Naive thymus-derived CD4-positive, alpha-beta T cell (primary cell): ENCODE data around the gene IL1RN. TPM values are rescaled to one million over a fixed set of nuclear protein-coding genes. Genes with fewer than 3 reads are reported as not detected.
A peak's percentile ranks its signal among the peaks of the same experiment; 100 is the strongest.

Experiments
- ATAC-seq: fragments of 150-1000 bp; cut with Tn5 transposase; 2 replicates; pipeline ENCODE4 v1.10.0; 2021; ENCODE audit warnings: mild to moderate bottlenecking, moderate library complexity
- CTCF ChIA-PET: fragments of 350-600 bp; sonication (Branson Sonifier 250); formaldehyde crosslinking; loops from one replicate; lab custom pipeline; 2021; ENCODE audit warnings: antibody characterized with exemption; lab: Charles Lee
- POLR2A ChIA-PET: fragments of 350-600 bp; sonication (Branson Sonifier 250); formaldehyde crosslinking; loops from one replicate; lab custom pipeline; 2021; ENCODE audit warnings: antibody characterized with exemption, inconsistent platforms; lab: Charles Lee
- DNase-seq, 9 donors: peaks; one replicate each; pipeline versions ENCODE4 v3.0.0 to v3.0.0-alpha.2; 2020 to 2022; ENCODE audit warnings: mixed read lengths in 1 of 9
- H3K27ac ChIP-seq: one replicate; pipeline ENCODE4 v1.7.0; 2013; ENCODE audit warnings: mild to moderate bottlenecking, low read depth, low read length, moderate library complexity
- H3K27me3 ChIP-seq, 2 donors: one replicate each; pipeline ENCODE4 v1.7.0; 2013; ENCODE audit warnings: low read length in 2 of 2, mild to moderate bottlenecking in 2 of 2, moderate library complexity in 2 of 2; ENCODE audit not compliant: control insufficient read depth in 2 of 2, insufficient read depth in 2 of 2
- H3K36me3 ChIP-seq, 3 experiments: 1 replicate in 2 of 3; 2 replicates in 1 of 3; pipeline ENCODE4 v1.7.0; 2013; ENCODE audit warnings: low read length in 3 of 3, mild to moderate bottlenecking in 3 of 3, moderate library complexity in 1 of 3; ENCODE audit not compliant: insufficient read depth in 3 of 3, control insufficient read depth in 2 of 3
- H3K4me1 ChIP-seq, 2 donors: one replicate each; pipeline ENCODE4 v1.7.0; 2013; ENCODE audit warnings: low read length in 2 of 2, mild to moderate bottlenecking in 2 of 2, moderate library complexity in 1 of 2; ENCODE audit not compliant: control insufficient read depth in 2 of 2, insufficient read depth in 2 of 2
- H3K4me3 ChIP-seq: 2 replicates; pipeline ENCODE4 v1.7.0; 2013; ENCODE audit warnings: mild to moderate bottlenecking, low read length
- H3K9me3 ChIP-seq, 3 experiments: 1 replicate in 2 of 3; 2 replicates in 1 of 3; pipeline ENCODE4 v1.7.0; 2013; ENCODE audit warnings: low read length in 3 of 3; ENCODE audit not compliant: control insufficient read depth in 2 of 3
- H3K27ac Mint-ChIP-seq, 9 donors: one replicate each; pipeline ENCODE4 v1.8.0; 2020 to 2022; ENCODE audit warnings: mixed read lengths in 9 of 9, mild to moderate bottlenecking in 8 of 9, moderate library complexity in 5 of 9, inconsistent platforms in 2 of 9
- H3K27me3 Mint-ChIP-seq, 5 donors: one replicate each; pipeline ENCODE4 v1.8.0; 2021 to 2022; ENCODE audit warnings: mixed read lengths in 5 of 5, mild to moderate bottlenecking in 1 of 5
- H3K36me3 Mint-ChIP-seq, 5 donors: one replicate each; pipeline ENCODE4 v1.8.0; 2020 to 2022; ENCODE audit warnings: mixed read lengths in 5 of 5, mild to moderate bottlenecking in 3 of 5, inconsistent platforms in 1 of 5
- H3K4me1 Mint-ChIP-seq, 7 donors: one replicate each; pipeline ENCODE4 v1.8.0; 2020 to 2022; ENCODE audit warnings: mixed read lengths in 7 of 7, mild to moderate bottlenecking in 3 of 7, inconsistent platforms in 1 of 7
- H3K4me3 Mint-ChIP-seq, 10 donors: one replicate each; pipeline ENCODE4 v1.8.0; 2020 to 2022; ENCODE audit warnings: mild to moderate bottlenecking in 10 of 10, mixed read lengths in 10 of 10, moderate library complexity in 6 of 10, inconsistent platforms in 2 of 10
- H3K9me3 Mint-ChIP-seq, 11 donors: one replicate each; pipeline ENCODE4 v1.8.0; 2020 to 2022; ENCODE audit warnings: mixed read lengths in 11 of 11, mild to moderate bottlenecking in 4 of 11, inconsistent platforms in 1 of 11, moderate library complexity in 1 of 11
- intact Hi-C, 2 donors: fragments of 100-400 bp; cut with micrococcal nuclease; formaldehyde crosslinking; loops; one replicate each; pipeline ENCODE4 v1.15.1; 2023
- polyA plus RNA-seq, 2 donors: library from polyadenylated mRNA; unstranded; fragments of 300-500 nt; fragmentation: Illumina TruSeq; gene quantifications; one replicate each; pipeline ENCODE4 v1.2.3, GENCODE V29; 2021
- total RNA-seq, 6 experiments: library from RNA in 5 of 6; stranded (reverse) in 5 of 6; gene quantifications; 1 replicate in 5 of 6; 2 replicates in 1 of 6; pipeline ENCODE4 v1.2.3 and lab custom pipeline; 2021 to 2026

IL1RN gene
- total and polyA plus RNA-seq, 7 experiments from 2014 or later = 1.7 to 14.3 (median 2.3) TPM; not detected in 2

DNA sequence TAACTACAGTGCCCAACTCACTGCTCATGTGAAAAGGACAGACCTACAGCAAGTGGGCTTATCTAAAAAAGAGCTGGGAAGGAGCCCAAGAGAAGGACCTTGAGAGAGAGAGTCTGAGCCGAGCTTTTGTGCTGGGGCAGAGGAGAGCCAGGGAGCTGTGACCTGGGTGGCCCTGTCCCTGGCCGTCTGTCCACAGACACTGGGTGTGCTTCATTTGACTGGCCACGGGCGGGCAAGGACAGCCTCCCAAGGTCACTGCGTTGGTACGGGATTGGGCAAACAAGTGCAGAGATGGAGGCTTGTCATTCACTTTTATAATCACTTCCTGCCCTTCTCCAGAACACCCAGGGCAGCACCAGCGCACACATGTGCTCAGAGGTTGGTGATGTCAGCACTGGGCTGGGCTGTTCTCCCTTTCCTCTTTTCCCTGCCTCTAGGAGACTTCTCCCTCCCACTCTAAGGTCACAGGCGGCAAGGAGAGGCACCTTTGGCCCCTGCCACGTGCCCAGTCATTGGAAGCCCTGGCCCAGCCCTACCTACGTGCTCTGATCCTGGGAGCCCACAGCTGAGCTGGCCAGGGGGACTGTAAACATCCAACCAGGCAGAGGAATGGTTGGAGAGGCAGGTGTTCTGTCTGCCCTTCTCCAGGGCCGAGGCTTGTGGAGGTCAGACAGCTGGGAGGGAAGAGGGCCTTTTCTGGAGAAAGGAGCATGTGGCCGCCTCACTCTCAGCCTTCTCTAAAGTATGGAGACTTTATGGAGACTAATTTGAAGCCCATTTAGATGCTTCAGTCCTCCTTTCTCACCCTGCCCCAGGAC is 39.9 kb downstream of the IL1RN start:
- peak overlapping the region; percentile 87 for H3K27ac ChIP-seq
- H3K9me3 ChIP-seq = no peaks in the 10 kb centered on the region
- H3K27me3 Mint-ChIP-seq = no peaks in the 10 kb centered on the region
- ChIA-PET CTCF (interaction anchor here (0.7 to 2.4 kb wide), 6 partner anchors 9 to 87 kb away, joined by 3 to 19 read pairs (median 6); no protein-coding TSS in a partner anchor), POLR2A (interaction anchor here (0.7 to 12.9 kb wide), 7 partner anchors 8 to 37 kb away, joined by 3 to 172 read pairs (median 4); partner anchors contain the start of gene PSD4)
- DNase-seq (peak in 6 of 9 donors; percentile 38 to 45 (median 41)), ATAC-seq (peak; percentile 72)
- peaks cover 0 to 17% (median 4%) of the 10 kb centered on the region in 5 donors for H3K36me3 Mint-ChIP-seq
- H3K4me3 ChIP-seq = peak overlapping the region; percentile 34
- peaks cover 0 to 4% (median 0%) of the 10 kb centered on the region in 11 donors for H3K9me3 Mint-ChIP-seq
- H3K4me1 Mint-ChIP-seq = peaks cover 61 to 88% (median 80%) of the 10 kb centered on the region in 7 donors
- H3K4me3 Mint-ChIP-seq = peak overlapping the region; percentile 57 to 87 (median 78)
- intact Hi-C loops = loop anchor here (1.0 kb wide), 2 partner anchors 8 to 9 kb away; no protein-coding TSS in a partner anchor
- H3K27ac Mint-ChIP-seq = peak overlapping the region; percentile 88 to 100 (median 97)
- no peaks in the 10 kb centered on the region for H3K27me3 ChIP-seq
- H3K4me1 ChIP-seq = peaks cover 40 to 74% of the 10 kb centered on the region in 2 donors
- no peaks in the 10 kb centered on the region for H3K36me3 ChIP-seq

DNA sequence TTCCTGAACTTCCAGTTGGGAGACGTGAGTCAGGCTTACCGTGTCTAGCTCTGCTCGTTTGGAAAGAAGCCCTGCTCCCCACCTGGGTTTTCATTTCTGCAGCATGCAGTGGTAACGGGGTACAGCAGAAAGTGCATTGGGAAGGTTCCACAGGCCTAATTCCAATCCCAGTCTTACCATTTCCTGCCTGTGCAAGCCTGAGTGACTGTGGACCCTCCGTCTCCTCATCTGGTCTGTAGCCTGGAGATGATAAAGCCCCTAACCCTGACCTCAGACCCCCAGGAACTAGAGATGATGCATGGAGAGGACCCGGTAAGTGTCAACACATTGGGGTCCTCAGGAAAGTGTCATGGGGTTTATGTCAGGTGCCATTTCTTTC is 40.6 kb downstream of the IL1RN start:
- Mint-ChIP-seq H3K4me3 (peak overlapping the region; percentile 57 to 87 (median 78)), H3K4me1 (peaks cover 61 to 88% (median 80%) of the 10 kb centered on the region in 7 donors), H3K27me3 (no peaks in the 10 kb centered on the region), H3K27ac (peak overlapping the region; percentile 88 to 100 (median 97)), H3K36me3 (peaks cover 0 to 17% (median 4%) of the 10 kb centered on the region in 5 donors), H3K9me3 (peaks cover 0 to 4% (median 0%) of the 10 kb centered on the region in 11 donors)
- no peak for ATAC-seq
- Histone ChIP-seq H3K4me1 (peaks cover 47 to 74% of the 10 kb centered on the region in 2 donors), H3K27ac (peak overlapping the region; percentile 87), H3K27me3 (no peaks in the 10 kb centered on the region), H3K9me3 (no peaks in the 10 kb centered on the region), H3K36me3 (no peaks in the 10 kb centered on the region), H3K4me3 (peak overlapping the region; percentile 53)
- intact Hi-C loops = loop anchor here (1.0 to 2.0 kb wide), 3 partner anchors 7 to 171 kb away; no protein-coding TSS in a partner anchor
- DNase-seq = no peak
- CTCF ChIA-PET = interaction anchor here (0.6 to 2.4 kb wide), 8 partner anchors 9 to 73 kb away, joined by 3 to 19 read pairs (median 6); no protein-coding TSS in a partner anchor
- POLR2A ChIA-PET = interaction anchor here (0.6 to 12.9 kb wide), 6 partner anchors 11 to 31 kb away, joined by 3 to 172 read pairs (median 4); no protein-coding TSS in a partner anchor

DNA sequence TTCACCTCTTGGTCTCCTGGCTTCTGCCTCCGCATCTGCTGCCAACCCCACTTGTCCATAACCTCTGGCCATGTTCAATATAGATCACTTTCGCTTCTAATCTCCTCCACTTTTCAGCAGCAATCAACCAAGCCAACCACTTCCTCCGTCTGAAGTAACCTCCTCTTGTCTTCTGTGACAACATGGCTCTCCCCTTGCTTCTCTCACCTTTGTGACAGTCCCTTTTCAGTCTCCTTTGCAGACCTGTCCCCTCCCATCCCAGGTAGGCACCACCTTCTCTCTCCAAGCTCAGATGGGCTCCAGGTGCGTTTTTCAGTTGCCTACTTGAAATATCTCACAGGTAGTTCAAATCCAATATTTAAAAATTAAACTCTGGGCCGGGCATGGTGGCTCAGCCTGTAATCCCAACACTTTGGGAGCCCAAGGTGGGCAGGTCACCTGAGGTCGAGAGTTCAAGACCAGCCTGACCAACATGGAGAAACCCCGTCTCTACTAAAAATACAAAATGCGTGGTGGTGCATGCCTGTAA is 41.7 kb downstream of the IL1RN start:
- Histone ChIP-seq H3K9me3 (no peaks in the 10 kb centered on the region), H3K27ac (peak overlapping the region; percentile 87), H3K27me3 (no peaks in the 10 kb centered on the region), H3K36me3 (no peaks in the 10 kb centered on the region), H3K4me1 (peaks cover 54 to 79% of the 10 kb centered on the region in 2 donors), H3K4me3 (peak overlapping the region; percentile 53)
- DNase-seq (peak in 7 of 9 donors; percentile 49 to 68 (median 62)), ATAC-seq (peak; percentile 58)
- H3K27ac Mint-ChIP-seq = peak overlapping the region; percentile 88 to 100 (median 97)
- peaks cover 0 to 4% (median 0%) of the 10 kb centered on the region in 11 donors for H3K9me3 Mint-ChIP-seq
- H3K27me3 Mint-ChIP-seq = peaks cover 0 to 2% (median 0%) of the 10 kb centered on the region in 5 donors
- peak overlapping the region; percentile 57 to 87 (median 78) for H3K4me3 Mint-ChIP-seq
- intact Hi-C loops = loop anchor here in 1 of 2 donors (1.0 to 2.0 kb wide), 2 partner anchors 11 to 172 kb away; no protein-coding TSS in a partner anchor
- POLR2A ChIA-PET = interaction anchor here (1.5 to 12.9 kb wide), 3 partner anchors 11 to 30 kb away, joined by 4 to 172 read pairs (median 6); no protein-coding TSS in a partner anchor
- H3K4me1 Mint-ChIP-seq = peaks cover 66 to 93% (median 86%) of the 10 kb centered on the region in 7 donors
- peaks cover 0 to 26% (median 4%) of the 10 kb centered on the region in 5 donors for H3K36me3 Mint-ChIP-seq
- CTCF ChIA-PET = interaction anchor here (0.7 to 1.4 kb wide), 3 partner anchors 11 to 182 kb away, joined by 3 to 4 read pairs (median 3); no protein-coding TSS in a partner anchor

DNA sequence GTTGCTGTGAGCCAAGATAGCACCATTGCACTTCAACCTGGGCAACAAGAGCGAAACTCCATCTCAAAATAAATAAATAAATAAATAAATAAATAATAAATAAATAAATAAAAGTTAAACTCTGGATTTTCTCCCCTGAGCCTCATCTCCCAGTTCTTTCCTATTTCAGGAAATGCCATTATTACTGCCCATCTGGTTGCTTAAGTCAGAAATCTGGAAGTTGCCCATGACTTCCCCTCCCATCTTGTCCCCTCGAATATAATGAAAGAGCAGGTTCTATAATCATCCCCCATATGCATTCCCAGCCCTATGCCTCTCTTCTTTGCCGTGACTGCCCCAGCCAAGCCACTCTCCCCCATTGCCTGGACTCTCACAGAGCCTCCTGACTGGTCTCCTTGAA is 42.2 kb downstream of the IL1RN start:
- Mint-ChIP-seq H3K4me1 (peaks cover 61 to 88% (median 81%) of the 10 kb centered on the region in 7 donors), H3K9me3 (peaks cover 0 to 4% (median 0%) of the 10 kb centered on the region in 11 donors), H3K4me3 (peak overlapping the region; percentile 4 to 78 (median 67)), H3K36me3 (peaks cover 0 to 31% (median 4%) of the 10 kb centered on the region in 5 donors), H3K27me3 (peaks cover 0 to 2% (median 0%) of the 10 kb centered on the region in 5 donors), H3K27ac (peak overlapping the region; percentile 76 to 99 (median 92))
- POLR2A ChIA-PET = interaction anchor here (12.9 kb wide), 1 partner anchor 12 kb away, joined by 172 read pairs; no protein-coding TSS in a partner anchor
- Histone ChIP-seq H3K4me3 (no peak overlapping the region), H3K9me3 (no peaks in the 10 kb centered on the region), H3K36me3 (no peaks in the 10 kb centered on the region), H3K27me3 (no peaks in the 10 kb centered on the region), H3K4me1 (peaks cover 54 to 79% of the 10 kb centered on the region in 2 donors), H3K27ac (no peak overlapping the region)
- intact Hi-C loops = loop anchor here in 1 of 2 donors (1.0 to 2.0 kb wide), 2 partner anchors 11 to 173 kb away; no protein-coding TSS in a partner anchor
- DNase-seq (no peak), ATAC-seq (no peak)
- CTCF ChIA-PET = interaction anchor here (0.7 to 1.4 kb wide), 3 partner anchors 11 to 181 kb away, joined by 3 to 4 read pairs (median 3); no protein-coding TSS in a partner anchor

DNA sequence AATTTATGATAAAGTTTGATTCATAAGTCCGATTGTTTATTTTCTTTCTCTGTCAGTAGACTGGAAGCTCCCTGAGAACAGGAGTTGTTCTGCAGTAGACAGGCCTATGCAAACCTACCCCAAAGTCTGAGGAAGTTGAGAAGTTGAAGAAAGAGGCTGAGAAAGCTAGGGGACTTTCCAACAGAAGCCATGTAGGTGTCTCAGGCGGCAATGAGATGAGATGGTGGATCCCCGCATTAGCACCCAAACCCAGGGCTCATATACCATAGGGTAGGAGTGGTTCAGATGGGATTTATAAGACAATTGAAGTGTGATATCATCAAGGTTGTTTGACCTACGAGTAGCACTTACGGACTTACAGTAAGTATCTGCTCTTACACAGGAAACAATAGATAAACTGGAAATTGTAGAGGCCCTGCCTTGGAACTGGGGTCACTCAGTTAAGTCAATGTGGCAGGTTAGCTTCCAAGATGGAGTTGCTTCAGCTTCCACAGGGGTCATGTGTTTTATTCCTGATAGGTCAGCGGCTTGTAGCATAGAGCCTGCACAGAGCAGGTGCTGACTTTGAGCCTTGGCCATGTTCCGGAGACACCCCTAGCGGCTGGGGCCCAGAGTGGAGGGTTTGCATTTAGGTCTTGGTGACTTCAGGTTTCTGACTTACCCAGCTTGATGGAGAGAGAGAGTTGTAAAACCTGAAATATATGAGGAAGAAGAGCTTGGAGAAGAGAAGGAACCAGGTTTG is 44.1 kb downstream of the IL1RN start:
- Mint-ChIP-seq H3K36me3 (peaks cover 3 to 42% (median 7%) of the 10 kb centered on the region in 5 donors), H3K4me1 (peaks cover 59 to 83% (median 71%) of the 10 kb centered on the region in 7 donors), H3K27me3 (peaks cover 0 to 5% (median 0%) of the 10 kb centered on the region in 5 donors), H3K4me3 (peak overlapping the region; percentile 26 to 94 (median 76)), H3K27ac (peak overlapping the region; percentile 72 to 98 (median 93)), H3K9me3 (peaks cover 0 to 5% (median 0%) of the 10 kb centered on the region in 11 donors)
- Histone ChIP-seq H3K27ac (peak overlapping the region; percentile 24), H3K9me3 (no peaks in the 10 kb centered on the region), H3K36me3 (no peaks in the 10 kb centered on the region), H3K4me3 (no peak overlapping the region), H3K27me3 (no peaks in the 10 kb centered on the region), H3K4me1 (peaks cover 67 to 69% of the 10 kb centered on the region in 2 donors)
- intact Hi-C loops = loop anchor here (2.0 to 10.0 kb wide), 5 partner anchors 175 to 1117 kb away; partner anchors contain the start of genes CKAP2L (in 1 of the 2), SLC20A1 (in 1 of the 2) and TMEM87B (in 1 of the 2)
- ATAC-seq (no peak), DNase-seq (no peak)
- POLR2A ChIA-PET = interaction anchor here (0.7 to 12.9 kb wide), 6 partner anchors 9 to 34 kb away, joined by 3 to 172 read pairs (median 6); no protein-coding TSS in a partner anchor
- CTCF ChIA-PET = interaction anchor here (0.9 to 7.9 kb wide), 8 partner anchors 10 to 211 kb away, joined by 3 to 80 read pairs (median 4); no protein-coding TSS in a partner anchor
